ENCODE measurements around the gene NRXN2.

NRXN2 gene

GRCh38 chr11:64580412-64580811, 142.6 kb downstream of the NRXN2 start:
- H3K9ac ChIP-seq: no peak overlapping the region
- H3K79me2 ChIP-seq (ENCODE audit: insufficient read depth, low read depth): no peaks in the 10 kb centered on the region
- H4K20me1 ChIP-seq (ENCODE audit: insufficient read depth): no peaks in the 10 kb centered on the region
- no peak overlapping the region for H3K4me2 ChIP-seq
- no peak for TF ChIP-seq CTCF (conservative IDR thresholded peaks at IDR 0.05; ENCODE audit: low read depth, low read length)
- H2AFZ ChIP-seq (ENCODE audit: low read depth): no peak overlapping the region
- H3K4me3 ChIP-seq (IDR thresholded peaks at IDR 0.05; ENCODE audit: insufficient read depth, low read depth, low read length): no peak overlapping the region
- no peaks in the 10 kb centered on the region for H3K36me3 ChIP-seq (ENCODE audit: insufficient read depth)
- H3K27ac ChIP-seq: no peak overlapping the region
- H3K4me1 ChIP-seq (ENCODE audit: low read depth, poor library complexity, severe bottlenecking): no peaks in the 10 kb centered on the region
- peaks cover 75% of the 10 kb centered on the region for H3K27me3 ChIP-seq (ENCODE audit: insufficient read depth, low read depth)

GRCh38 chr11:64577202-64577601, 145.8 kb downstream of the NRXN2 start:
- Histone ChIP-seq H3K4me1 (ENCODE audit: low read depth, poor library complexity, severe bottlenecking) (no peaks in the 10 kb centered on the region), H3K27me3 (ENCODE audit: insufficient read depth, low read depth) (peaks cover 76% of the 10 kb centered on the region), H3K9ac (no peak overlapping the region), H3K4me2 (no peak overlapping the region), H3K4me3 (IDR thresholded peaks at IDR 0.05; ENCODE audit: insufficient read depth, low read depth, low read length) (no peak overlapping the region), H3K79me2 (ENCODE audit: insufficient read depth, low read depth) (no peaks in the 10 kb centered on the region), H3K27ac (no peak overlapping the region), H3K36me3 (ENCODE audit: insufficient read depth) (no peaks in the 10 kb centered on the region), H2AFZ (ENCODE audit: low read depth) (no peak overlapping the region), H4K20me1 (ENCODE audit: insufficient read depth) (no peaks in the 10 kb centered on the region)
- no peak for TF ChIP-seq CTCF (conservative IDR thresholded peaks at IDR 0.05; ENCODE audit: low read depth, low read length)

GRCh38 chr11:64572143-64572542, 150.9 kb downstream of the NRXN2 start:
- H3K4me1 ChIP-seq (ENCODE audit: low read depth, poor library complexity, severe bottlenecking): no peaks in the 10 kb centered on the region
- H2AFZ ChIP-seq (ENCODE audit: low read depth): no peak overlapping the region
- H3K36me3 ChIP-seq (ENCODE audit: insufficient read depth): no peaks in the 10 kb centered on the region
- no peak overlapping the region for H3K4me3 ChIP-seq (IDR thresholded peaks at IDR 0.05; ENCODE audit: insufficient read depth, low read depth, low read length)
- no peaks in the 10 kb centered on the region for H4K20me1 ChIP-seq (ENCODE audit: insufficient read depth)
- H3K27me3 ChIP-seq (ENCODE audit: insufficient read depth, low read depth): peaks cover 67% of the 10 kb centered on the region
- no peaks in the 10 kb centered on the region for H3K79me2 ChIP-seq (ENCODE audit: insufficient read depth, low read depth)
- H3K27ac ChIP-seq: no peak overlapping the region
- no peak overlapping the region for H3K4me2 ChIP-seq
- TF ChIP-seq CTCF (conservative IDR thresholded peaks at IDR 0.05; ENCODE audit: low read depth, low read length): no peak
- H3K9ac ChIP-seq: no peak overlapping the region

GRCh38 chr11:64571410-64572091, 151.4 kb downstream of the NRXN2 start:
- Histone ChIP-seq H3K36me3 (ENCODE audit: insufficient read depth) (no peaks in the 10 kb centered on the region), H3K27me3 (ENCODE audit: insufficient read depth, low read depth) (peaks cover 66% of the 10 kb centered on the region), H2AFZ (ENCODE audit: low read depth) (no peak overlapping the region), H3K9ac (no peak overlapping the region), H3K4me1 (ENCODE audit: low read depth, poor library complexity, severe bottlenecking) (no peaks in the 10 kb centered on the region), H3K4me3 (IDR thresholded peaks at IDR 0.05; ENCODE audit: insufficient read depth, low read depth, low read length) (no peak overlapping the region), H3K27ac (no peak overlapping the region), H3K4me2 (no peak overlapping the region), H3K79me2 (ENCODE audit: insufficient read depth, low read depth) (no peaks in the 10 kb centered on the region), H4K20me1 (ENCODE audit: insufficient read depth) (no peaks in the 10 kb centered on the region)
- TF ChIP-seq CTCF (conservative IDR thresholded peaks at IDR 0.05; ENCODE audit: low read depth, low read length): no peak

All from KMS-11 (cell line).